KG1 (cell line): ENCODE data around the gene UBAC2.
"Not testable (repeated sequence)": the region's sequence is repeated elsewhere in the genome, so short reads cannot be mapped to it uniquely, and the experiment has no call there.

Experiments
- DNase-seq: peaks from one replicate; lab custom pipeline; 2025; lab: John Stamatoyannopoulos, UW

The UBAC2 gene

DNA sequence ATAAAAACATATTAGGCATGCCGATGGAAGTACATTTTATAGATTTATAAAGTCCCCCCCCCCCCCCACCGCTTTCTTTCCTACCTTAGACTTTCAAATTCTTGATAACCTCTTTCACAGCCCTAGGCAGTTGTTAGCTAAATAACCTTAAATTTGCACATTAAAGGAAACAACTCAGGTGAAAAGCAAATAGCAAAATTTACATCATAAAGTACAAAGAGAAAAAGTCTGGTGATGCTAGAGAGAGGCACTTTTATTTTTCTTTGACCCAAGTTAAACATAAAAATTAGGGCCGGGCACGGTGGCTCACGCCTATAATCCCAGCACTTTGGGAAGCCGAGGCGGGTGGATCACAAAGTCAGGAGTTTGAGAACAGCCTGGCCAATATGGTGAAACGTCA lies 15.0 kb upstream of the UBAC2 start:
- DNase-seq = no peak

DNA sequence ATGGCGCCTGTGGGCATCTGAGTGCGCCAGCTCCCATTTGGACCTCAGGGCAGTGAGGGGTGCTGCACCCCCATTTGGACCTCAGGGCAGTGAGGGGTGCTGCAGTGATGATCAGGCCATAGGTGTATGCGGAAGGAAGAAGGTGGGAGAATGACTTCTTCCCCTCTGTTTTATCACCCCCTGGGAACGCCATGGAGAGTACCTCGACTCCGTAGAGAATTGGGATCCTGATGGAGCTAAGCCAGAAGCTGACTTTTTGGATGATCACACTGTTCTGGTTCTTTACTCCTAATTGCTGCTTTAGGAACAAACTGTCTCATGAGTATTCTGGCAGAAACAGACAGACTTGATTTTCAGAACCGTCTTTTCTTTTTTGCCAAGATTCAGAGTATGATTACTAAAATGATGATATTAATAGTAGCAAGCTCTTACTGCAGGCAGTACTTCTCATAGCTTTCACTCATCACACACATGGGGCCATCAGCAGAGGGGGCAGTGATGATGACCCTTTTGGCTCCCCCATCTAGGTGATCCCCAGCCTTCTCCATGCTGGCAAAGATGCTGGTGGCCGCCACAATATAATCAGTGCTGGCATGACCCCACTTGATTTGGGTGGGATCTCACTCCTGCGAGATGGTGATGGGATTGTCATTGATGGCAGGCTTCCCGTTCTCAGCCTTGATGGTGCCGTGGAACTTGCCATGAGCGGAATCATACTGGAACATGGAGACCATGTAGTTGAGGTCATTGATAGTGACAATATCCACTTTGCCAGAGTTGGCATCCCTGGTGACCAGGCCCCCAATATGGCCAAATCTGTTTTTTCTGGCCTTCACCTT lies 10.3 kb upstream of the UBAC2 start:
- DNase-seq = no peak

DNA sequence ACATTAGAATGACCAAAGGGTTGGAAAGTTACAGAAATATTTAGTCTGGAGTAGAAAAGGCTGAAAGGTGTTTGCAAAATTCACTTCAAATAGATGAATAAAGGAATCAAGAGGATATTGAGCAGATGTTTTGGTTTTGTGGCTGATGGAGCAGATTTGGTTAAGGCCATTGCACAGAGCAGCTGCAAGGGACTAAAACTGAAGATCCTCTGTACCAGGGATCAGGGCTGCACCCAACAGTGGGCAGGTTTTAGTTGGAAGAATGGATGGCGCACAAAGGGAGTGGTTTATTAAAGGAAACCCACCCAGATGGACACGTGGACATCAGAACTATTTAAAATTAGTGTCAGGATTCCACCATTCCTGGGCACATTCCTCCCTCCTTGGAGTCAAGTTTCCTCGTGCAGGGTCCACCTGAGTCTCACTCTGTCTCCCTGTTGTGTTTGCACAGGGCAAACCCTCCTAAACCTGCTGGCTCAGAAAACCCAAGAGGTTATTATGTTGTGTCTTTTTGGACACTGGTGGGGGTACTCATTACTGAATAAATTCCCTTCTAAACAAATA lies 9.2 kb upstream of the UBAC2 start:
- DNase-seq = no peak

DNA sequence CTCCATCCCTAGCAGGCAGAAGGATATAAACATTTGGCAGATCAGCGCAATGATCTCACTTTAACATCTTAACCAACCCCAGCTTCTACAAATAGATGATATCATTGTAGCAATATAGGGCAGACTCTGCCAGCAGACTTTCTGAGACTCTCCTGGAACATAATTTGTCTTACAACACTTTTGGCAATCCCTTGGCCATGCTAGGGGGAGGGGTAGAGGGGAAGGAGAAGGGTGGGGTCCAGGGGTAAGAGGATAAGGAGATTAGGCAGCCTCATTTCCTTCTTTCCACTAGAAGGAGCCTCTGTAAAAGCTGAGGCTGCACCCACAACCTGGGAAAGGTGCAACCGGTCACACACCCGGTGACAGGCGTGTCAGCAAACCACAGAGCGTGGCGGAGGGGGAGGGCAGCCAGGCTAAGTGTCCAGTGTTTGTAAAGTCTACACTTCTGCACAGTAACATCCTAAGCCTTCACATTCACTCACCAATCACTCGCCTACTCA lies 8.7 kb upstream of the UBAC2 start:
- no peak for DNase-seq

DNA sequence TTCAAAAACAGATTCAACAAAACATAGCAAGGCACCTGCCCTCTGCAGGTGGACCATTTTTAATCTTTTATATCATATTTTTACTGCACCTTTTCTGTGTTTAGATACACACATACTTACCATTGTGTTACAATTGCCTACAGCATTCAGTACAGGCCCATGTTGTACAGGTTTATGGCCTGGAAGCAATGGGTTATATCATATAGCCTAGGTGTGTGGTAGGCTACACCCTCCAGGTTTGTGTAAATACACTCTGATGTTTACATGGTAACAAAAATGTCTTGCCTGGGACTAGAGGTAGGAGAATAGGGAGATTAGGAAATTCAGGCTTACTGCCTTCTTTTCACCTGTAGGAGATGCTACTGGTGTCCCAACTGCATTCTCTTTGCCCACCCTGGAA lies 8.2 kb upstream of the UBAC2 start:
- no peak for DNase-seq

DNA sequence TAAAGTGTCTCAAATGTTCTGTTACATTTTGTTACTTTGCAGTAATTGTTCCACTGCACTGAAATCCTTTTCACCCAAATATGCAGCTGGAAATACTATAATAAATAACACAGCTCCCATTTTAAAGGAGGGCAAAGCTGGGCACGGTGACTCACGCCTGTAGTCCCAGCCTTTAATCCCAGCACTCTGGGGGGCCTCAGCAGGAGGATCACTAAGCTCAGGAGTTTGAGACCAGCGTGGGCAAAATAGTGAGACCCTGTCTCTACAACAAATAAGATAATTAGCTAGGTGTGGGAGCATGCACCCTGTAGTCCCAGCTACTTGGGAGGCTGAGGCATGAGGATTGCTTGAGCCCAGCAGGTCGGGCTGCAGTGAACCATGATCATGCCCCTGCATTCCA lies 7.5 kb upstream of the UBAC2 start:
- DNase-seq = no peak

DNA sequence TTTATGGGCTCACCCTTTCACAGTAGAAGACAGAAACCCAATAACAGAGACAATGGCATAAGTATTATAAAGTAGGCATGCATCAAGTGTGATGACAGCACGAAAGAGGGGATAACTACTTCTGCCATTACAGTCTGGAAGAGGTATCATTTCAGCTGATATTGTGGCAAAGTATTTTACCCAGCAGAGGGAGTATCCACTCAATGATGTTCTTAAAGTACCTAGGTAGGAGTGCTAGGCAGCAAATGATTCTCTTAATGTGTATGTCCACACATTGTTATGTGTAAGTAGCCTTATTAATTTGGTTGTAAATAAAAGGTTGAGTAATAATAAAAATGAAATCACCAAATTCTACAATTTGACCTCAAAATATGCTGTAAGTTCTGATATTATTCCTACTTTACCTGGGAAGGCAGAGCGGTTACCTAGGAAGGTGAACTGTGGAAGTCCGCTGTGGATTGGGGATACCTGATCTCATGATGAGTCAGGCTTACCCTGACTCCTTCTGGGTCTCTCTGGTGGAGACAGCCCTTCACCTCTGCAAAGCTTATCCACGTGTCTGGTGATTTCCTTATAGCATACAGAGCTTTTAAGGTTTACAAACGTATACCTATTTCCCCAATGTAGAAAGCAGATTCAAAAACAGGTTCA lies 4.1 kb upstream of the UBAC2 start:
- no peak for DNase-seq

DNA sequence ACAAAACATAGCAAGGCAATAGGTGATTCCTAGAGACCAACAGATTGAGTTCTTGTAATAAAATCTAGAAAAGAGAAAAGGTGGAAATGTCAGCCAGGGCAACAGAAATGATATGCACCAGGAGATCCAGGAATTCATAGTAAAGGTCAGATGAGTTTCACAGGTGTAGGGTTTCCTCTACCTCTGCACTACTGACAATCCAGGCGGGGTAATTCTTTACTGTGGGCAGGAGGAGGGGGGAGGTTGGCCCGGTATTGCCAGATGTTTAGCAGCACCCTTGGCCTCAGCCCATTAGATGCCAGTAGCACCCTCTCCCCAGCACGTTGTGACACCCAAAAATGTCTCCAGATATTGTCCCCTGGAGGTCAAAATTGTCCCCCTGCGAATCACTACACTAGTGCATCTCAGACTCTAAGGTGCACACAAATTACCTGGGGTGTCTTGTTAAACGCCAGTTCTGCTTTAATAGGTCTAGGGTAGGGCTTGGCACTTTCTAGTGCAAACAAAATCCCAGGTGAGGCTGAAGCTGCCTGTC lies 3.5 kb upstream of the UBAC2 start:
- DNase-seq = no peak

DNA sequence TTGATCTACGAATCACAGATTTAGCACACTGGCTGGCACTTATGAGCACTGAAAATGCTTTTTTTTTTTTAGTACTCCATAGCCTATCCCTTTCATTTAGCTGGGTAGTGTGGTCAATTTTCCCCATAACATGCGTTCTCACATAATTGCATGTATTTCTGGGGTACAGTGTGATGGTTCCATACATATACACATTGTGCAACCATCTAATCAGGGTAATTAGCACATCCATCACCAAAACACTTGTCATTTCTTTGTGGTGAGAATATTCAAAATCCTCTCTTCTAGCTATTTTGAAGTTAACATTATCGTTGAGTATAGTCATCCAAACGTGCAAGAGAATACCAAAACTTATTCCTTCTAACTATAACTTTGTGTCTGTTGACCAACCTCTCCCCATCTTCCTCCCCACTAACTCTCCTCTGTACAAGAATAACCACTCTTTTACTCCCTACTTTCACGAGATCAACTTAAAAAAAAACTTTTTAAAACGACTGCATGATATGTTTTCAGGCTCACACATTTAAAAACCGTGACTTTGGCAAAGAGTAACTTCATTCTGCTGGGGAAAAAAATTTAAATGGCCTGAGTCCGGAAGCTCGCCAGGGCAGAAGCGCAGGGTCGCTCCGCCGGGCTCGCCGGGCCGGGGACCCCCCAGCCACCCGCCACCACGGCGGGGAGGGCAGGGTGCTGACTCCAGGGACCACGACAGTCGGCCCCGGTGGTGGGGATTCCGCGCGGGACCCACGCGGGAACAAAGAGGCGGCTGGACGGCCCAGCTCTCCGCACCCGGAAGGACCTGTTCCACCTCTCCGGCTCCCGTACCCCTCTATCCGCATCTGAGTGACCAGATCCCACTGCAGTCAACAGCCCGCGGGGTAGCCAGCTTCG lies 868 bp upstream of the UBAC2 start:
- no peak for DNase-seq

DNA sequence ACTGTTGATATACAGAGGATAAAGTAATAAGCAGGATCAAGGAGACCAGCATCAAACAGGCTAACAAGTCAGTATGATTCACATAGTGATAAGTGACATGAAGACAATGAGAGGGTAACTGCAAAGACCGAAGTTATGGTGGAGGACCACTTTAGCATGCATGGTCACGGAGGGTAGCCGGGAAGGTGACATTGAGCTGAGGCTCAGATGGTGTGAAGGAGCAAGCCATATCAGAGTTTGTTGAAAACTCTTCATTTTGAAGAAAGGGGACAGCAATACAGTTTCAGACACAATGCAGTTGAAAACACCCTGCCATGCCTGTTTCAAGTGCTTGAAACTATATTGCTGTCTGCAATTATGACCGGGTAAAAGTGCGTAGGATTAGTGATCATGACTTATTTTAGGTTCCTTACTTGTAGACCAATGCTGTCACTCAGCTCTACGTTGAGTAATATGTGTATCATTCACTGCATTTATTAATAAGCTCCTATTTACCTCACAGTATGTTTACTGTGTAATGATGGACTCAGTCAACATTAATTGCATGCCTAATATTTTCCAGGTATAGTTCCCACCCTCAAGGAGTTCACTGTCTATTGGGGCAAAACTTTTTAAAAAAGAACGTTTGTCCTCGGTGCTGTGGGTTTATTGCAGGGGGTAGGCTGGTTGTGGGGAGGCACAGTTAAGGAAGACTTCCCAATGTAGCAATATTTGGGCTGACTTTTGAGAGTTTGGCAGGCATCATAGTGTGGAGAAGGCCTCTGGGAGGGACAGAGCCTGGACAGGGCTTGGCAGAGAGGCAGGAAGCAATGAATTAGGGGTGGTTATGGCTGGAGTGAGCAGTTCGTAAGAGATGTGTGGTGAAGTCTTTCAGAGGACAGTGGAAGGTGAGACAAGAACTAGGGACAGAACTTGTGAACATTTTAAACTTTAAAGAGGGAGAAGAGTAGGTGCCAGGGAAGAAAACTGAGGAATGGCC lies 3.2 kb downstream of the UBAC2 start:
- no peak for DNase-seq

DNA sequence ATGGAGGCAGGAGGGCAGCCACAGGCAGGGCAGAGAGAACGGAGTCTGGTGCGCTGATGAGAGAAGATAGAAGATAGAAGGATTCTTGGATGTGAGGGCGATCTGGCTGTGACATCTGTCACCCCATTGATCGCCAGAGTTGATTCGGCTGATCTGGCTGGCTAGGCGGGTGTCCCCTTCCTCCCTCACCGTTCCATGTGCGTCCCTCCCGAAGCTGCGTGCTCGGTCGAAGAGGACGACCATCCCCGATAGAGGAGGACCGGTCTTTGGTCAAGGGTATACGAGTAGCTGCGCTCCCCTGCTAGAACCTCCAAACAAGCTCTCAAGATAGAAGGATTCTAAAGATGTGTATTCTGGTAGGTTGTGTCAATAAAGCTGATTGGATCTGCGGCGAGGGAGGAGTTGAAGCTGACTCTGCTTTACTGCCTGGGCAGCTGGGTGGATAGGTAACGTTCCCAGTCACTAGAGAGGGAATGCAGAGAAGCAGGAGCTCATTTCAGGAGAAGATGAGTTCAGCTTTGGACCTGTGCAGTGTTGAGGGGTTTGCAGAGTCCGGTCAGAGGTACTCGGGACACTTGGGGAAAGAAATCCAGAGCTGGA lies 5.1 kb downstream of the UBAC2 start:
- DNase-seq = no peak

DNA sequence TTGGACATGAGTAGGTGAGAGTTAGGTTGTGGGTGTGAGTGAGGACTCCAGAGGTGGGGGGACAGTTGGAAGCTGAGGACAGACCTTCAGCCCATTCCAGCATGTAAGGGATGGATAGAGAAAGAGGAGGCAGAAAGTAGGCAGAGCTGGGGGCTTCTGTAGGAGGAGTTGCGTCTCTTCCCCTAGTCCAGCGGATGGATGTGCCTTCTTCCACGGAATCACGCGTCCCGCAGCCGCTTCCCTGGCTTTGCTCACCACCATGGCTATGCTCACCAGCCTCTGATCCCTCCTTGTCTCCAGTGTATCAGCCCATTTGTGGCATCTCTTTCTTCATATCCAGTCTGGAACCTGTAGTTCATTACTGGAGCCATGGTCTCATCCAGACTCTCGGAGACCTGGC lies 5.6 kb downstream of the UBAC2 start:
- DNase-seq = no peak

DNA sequence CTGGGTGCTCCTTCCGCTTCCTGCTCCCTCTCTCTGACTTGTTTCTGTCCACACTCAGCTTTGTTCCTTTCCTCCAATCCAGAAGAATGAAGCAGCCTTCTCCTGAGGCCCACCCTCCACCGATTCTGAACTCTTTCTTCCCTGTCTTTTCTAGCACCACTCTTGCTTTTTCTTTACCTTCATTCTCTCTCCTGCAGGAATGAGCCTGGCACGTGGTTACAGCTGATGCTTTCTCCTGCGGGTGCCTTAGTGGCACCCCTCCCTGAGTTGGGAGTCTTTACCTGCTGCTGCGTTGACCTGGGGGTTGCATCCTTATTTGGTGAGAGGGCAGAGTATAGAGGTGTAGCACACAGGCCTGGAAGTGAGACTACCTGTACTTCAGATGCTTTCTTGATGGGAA lies 6.2 kb downstream of the UBAC2 start:
- no peak for DNase-seq

DNA sequence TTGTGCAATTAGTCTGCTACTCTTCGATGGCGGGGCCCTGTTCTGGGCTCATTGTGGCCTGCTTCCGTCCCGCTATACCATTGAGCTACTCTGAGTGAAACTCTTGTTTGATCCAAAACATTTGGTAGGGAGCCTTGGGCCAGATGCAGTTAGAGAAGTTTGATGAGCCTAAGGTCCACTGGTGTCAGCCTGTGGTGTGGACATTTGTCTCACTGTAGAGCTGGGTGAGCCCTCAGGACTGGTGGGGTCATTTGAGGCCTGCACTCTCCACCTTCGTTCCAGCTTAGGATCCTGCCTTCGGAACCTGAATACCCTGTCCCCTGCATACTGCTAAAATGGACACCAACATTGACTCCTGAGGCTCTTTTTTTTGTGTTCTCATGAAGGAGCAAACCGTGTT lies 6.9 kb downstream of the UBAC2 start:
- no peak for DNase-seq

DNA sequence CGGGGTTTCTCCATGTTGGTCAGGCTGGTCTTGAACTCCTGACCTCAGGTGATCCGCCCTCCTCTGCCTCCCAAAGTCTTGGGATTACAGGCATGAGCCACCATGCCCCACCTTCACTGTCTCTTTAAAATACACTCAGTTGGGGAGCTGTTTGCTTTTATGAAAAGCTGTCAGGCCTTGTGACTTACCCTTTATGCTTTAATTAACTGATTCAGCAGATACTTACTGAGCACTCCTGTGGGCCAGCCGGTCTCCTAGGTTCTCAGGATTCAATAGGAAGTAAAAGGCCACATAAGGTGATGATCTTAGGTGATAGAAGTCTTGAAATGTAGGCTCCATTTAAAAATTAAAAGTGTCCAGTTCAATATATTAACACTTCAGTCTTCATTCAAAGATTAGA lies 7.5 kb downstream of the UBAC2 start:
- DNase-seq = no peak

DNA sequence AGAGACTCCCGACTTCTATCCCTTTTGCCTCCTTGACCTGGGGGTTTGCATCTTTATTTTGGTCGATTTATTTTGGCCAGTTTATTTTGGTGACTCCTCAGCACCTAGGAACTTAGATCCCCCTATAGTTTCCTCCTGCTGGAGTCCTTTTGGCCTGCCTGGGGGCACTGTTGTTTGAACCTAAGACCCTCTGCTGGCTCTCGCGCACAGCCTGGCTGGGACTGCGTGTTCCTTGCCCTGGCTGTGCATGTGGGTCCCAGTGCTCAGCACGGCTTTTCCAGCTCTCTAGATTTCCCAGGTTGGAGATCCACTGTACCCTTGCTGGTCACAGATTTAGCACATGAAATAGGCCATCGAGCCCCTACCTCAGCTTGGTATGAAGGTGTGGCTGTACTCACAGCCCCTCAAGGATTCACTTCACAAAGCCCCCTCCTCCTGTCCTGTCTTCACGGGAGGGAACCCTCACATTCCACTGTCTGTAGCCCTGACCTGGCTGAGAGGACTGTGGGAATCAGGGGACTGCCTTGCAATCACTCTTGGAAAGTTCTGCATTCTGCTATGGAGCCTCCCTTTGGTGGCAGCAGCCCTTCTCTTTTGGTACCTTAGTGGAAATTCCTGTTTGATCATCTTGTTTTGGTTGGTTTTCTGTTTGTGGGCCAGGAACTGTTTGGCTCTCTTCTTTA lies 8.3 kb downstream of the UBAC2 start:
- no peak for DNase-seq

DNA sequence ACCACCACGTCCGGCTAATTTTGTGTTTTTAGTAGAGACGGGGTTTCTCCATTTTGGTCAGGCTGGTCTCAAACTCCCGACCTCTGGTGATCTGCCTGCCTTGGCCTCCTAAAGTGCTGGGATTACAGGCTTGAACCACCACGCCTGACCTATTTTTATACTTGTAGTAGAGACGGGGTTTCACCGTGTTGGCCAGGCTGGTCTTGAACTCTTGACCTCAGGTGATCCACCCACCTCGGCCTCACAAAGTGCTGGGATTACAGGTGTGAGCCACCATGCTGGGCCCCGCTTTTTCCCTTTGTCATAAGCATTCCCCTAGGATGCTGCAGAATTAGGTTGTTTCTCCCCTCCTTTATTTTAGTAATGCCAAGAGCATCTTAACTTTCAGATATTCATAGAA lies 10.0 kb downstream of the UBAC2 start:
- DNase-seq = not testable (repeated sequence)

DNA sequence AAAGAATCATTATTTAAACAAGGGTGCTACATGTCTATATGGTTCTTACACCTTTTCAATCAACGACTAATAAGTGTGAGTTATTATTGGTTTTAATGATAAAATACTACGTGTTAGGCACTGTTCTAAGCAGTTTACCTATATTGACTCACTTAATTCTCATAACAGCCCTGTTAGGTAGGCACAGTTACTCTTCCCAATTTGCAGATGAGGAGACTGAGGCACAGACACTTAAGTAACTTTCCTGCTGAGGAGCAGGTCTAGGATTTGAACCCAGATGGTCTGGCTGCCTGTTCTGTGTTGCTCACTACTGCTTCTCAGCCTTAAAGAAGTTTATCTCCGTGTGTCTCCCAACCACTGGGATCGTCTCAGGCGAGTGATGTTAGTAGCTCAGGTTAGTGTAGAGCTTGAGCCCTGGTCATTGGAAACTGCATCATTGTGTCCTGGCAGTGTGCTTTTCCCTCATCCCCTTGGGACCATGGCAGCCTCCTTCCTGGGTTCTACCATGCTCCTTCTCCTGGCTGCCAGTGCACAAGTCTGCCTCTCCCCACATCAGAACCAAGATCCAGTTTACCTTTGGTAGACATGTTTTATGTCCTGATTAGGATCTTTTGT lies 10.9 kb downstream of the UBAC2 start:
- no peak for DNase-seq

DNA sequence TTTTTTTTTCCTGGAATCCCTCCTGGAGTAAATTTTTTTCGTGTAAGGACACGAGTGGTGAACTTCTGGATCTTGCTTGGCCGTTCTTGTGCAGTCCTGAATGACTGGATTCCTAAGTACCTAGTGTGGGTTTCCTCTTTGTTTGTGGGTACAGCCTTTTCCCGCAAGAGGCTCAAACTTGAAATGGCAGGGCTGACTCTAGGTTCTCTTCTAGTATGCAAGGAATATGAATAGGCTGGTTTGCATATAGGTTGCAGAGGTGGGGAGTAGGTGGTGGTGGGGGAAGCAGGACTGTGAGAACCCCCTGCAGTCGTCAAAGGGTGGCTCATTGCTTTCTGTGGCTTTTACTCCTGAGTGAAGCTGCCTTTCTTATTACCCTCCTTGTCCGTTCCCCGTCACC lies 13.6 kb downstream of the UBAC2 start:
- DNase-seq = no peak
